LNCaP clone FGC (cell line): ENCODE measurements around the gene BRIP1.

Experiments used
- DNase-seq: peaks from one replicate; pipeline ENCODE4 v3.0.0-alpha.2; 2011; ENCODE audit warnings: low read depth
- H3K4me3 ChIP-seq: 2 replicates; pipeline ENCODE4 v1.5.1; 2011; ENCODE audit warnings: mild to moderate bottlenecking, low read depth, low read length, control low read depth
- TF ChIP-seq, protein P1 (sequence below): IDR thresholded peaks from 2 replicates; pipeline ENCODE4 v1.5.1; 2012; ENCODE audit warnings: mild to moderate bottlenecking; ENCODE audit not compliant: control insufficient read depth, insufficient read depth; ENCODE audit errors: extremely low read depth

The BRIP1 gene

DNA sequence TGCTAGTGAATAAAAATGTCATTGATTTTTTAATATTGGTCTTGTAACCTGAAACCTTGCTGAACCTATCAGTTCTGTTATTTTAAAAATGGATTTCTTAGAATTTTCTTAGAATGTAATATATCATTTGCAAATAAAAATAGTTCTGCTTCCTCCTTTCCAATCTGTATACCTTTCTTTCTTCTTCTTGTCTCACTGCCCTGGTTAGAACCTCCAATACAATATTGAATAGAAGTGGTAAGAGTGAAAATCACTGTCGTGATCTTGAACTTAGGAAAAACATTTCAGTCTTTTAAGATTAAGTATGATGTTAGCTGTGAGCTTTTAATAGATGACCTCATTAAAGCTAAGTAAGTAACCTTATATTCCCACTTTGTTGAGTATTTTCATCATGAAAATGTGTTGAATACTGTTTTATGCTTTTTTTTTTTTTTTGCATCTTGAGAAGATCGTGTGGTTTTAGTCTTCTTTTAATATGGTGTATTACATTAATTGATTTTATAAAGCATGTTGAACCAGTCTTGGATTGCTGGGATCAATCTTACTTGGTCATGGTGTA lies 167.5 kb downstream of the BRIP1 start:
- TF ChIP-seq, protein P1, sequence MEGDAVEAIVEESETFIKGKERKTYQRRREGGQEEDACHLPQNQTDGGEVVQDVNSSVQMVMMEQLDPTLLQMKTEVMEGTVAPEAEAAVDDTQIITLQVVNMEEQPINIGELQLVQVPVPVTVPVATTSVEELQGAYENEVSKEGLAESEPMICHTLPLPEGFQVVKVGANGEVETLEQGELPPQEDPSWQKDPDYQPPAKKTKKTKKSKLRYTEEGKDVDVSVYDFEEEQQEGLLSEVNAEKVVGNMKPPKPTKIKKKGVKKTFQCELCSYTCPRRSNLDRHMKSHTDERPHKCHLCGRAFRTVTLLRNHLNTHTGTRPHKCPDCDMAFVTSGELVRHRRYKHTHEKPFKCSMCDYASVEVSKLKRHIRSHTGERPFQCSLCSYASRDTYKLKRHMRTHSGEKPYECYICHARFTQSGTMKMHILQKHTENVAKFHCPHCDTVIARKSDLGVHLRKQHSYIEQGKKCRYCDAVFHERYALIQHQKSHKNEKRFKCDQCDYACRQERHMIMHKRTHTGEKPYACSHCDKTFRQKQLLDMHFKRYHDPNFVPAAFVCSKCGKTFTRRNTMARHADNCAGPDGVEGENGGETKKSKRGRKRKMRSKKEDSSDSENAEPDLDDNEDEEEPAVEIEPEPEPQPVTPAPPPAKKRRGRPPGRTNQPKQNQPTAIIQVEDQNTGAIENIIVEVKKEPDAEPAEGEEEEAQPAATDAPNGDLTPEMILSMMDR: no peak
- DNase-seq: no peak
- H3K4me3 ChIP-seq: no peak overlapping the region

DNA sequence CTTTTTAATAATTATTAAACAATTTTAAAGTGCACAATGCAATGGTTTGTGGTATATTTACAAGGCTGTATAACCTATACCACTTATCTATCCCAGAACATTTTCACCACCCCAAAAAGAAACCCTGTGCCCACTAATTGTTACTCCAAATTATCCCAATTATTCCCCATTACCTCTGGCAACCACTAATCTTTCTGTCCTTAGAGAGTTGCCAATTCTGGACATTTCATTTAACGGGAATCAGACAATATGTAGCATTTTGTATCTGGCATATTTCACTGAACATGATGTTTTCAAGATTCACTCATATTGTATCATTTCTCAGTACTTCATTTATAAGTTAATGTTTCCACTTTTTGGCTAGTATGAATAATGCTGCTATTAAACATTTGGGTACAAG lies 169.2 kb downstream of the BRIP1 start:
- TF ChIP-seq, protein P1: no peak
- no peak for DNase-seq
- no peak overlapping the region for H3K4me3 ChIP-seq

DNA sequence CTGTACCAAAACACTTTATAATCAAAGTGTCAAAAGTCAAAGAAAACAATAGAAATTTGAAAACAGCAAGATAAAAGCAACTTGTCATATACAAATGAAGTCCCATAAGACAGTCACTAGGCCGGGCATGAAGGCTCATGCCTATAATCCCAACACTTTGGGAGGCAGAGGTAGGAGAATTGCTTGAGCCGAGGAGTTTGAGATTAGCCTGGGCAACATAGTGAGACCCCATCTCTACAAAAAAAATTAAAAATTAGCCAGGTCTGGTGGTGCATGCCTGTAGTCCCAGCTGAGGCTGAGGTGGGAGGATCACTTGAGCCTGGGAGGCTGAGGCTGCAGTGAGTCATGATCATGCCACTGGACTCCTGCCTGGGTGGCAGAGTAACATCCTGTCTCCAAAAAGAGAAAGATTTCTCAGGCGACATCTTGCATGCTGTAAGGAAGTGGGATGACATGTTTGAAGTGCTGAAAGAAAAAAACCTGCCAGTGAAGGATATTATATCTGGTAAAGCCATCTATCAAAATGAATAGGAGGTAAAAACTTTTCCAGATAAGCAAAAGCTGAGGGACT lies 173.6 kb downstream of the BRIP1 start:
- H3K4me3 ChIP-seq: no peak overlapping the region
- TF ChIP-seq, protein P1: no peak
- no peak for DNase-seq

DNA sequence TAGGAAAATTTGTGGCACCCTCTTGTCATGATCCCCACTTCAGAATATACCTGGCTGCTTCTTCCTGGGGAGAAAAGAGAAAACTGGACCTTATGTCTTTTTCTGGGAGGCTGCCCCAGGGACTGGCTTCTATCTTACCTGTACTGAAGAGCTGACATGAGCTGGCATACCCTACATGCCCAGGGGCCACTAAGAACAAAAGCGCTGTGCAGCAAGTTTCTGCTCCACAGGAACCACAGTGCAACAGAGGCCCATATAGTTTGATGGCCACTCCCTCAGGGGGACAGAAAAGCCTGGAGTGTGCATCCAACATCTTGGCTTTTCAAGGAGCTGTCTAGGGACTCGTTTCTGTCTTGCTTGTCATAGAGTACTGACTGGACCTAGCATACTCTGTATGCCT lies 175.6 kb downstream of the BRIP1 start:
- no peak overlapping the region for H3K4me3 ChIP-seq
- TF ChIP-seq, protein P1: no peak
- no peak for DNase-seq

DNA sequence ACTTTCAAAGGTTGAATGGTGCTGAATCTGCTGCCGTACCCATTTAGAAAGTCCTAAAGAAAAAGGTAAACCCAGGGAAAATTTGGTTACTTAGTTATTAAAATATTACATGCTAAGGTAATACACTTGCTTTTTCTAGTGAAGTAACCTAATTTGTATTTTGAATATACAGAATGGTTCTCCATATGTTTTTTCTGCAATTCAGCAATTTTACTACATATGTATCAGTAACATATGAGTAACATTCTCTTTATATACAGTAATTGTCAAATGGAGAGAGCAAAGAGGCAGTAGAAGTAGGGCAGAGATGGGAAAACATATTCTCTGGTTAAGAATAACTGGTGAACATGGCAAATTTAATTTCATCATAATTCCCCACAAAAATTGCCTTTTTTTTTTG lies 177.2 kb downstream of the BRIP1 start:
- H3K4me3 ChIP-seq: no peak overlapping the region
- DNase-seq: no peak
- TF ChIP-seq, protein P1: no peak

DNA sequence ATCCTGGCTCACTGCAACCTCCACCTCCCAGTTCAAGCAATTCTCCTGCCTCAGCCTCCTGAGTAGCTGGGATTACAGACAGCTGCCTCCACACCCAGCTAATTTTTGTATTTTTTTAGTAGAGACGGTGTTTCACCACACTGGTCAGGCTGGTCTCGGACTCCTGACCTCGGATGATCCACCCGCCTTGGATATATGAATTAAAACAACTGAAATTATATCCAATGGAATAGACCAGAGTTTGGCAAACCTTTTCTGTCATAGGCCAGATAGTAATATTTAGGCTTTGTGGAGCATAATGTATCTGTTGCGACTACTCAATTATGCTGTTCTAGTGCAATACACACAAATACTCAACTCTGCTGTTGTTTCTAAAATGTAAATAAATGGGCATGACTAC lies 178.5 kb downstream of the BRIP1 start:
- TF ChIP-seq, protein P1: no peak
- DNase-seq: no peak
- H3K4me3 ChIP-seq: no peak overlapping the region

DNA sequence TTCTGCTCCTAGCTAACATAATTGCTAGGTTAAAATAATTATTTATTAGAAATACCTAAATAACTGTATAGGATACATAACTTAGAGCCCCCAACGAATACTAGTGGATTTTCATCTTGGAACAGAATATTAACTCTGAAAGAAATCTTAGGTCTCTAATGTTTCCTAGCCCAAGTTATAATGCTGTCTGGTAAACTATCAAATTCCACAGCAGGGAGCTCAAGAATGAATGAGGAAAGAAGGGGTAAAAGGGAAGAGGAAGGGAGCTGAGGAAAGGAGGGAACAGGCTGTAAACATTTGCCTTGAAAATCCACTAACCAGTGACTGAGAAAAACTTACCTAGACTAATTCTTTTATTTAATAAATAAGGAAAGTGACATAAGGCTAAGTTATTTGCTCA lies 179.2 kb downstream of the BRIP1 start:
- TF ChIP-seq, protein P1: no peak

More for the DNA sequence above, 179.2 kb downstream of the BRIP1 start:
- DNase-seq: no peak
- H3K4me3 ChIP-seq: no peak overlapping the region
